Smooth muscle cell (in vitro differentiated cells): ENCODE data around the gene COL4A1. TPM values are rescaled to one million over a fixed set of nuclear protein-coding genes. Genes with fewer than 3 reads are reported as not detected.

ENCODE experiments used
- DNase-seq: peaks from one replicate; lab custom pipeline; 2025; ENCODE audit not compliant: unreplicated experiment; lab: John Stamatoyannopoulos, UW
- H2AFZ ChIP-seq: fragments of 200-600 bp; sonication (generic); 2 replicates; pipeline ENCODE4 v1.6.0; 2016; ENCODE audit warnings: antibody characterized with exemption, low read depth, mild to moderate bottlenecking
- H3F3A ChIP-seq: fragments of 200-600 bp; sonication (generic); 2 replicates; pipeline ENCODE4 v1.6.0; 2017; ENCODE audit warnings: antibody characterized with exemption, low read depth
- H3K27ac ChIP-seq: fragments of 200-600 bp; sonication (generic); 2 replicates; pipeline ENCODE4 v1.5.1; 2016; ENCODE audit warnings: low read depth, mild to moderate bottlenecking
- H3K27me3 ChIP-seq: fragments of 200-600 bp; sonication (generic); 2 replicates; pipeline ENCODE4 v1.6.1; 2016; ENCODE audit warnings: low read depth, mild to moderate bottlenecking
- H3K36me3 ChIP-seq: fragments of 200-600 bp; sonication (generic); 2 replicates; pipeline ENCODE4 v1.5.1; 2016; ENCODE audit warnings: low read depth
- H3K4me1 ChIP-seq: fragments of 200-600 bp; sonication (generic); 2 replicates; pipeline ENCODE4 v1.5.1; 2016; ENCODE audit warnings: low read depth
- H3K4me2 ChIP-seq: fragments of 200-600 bp; sonication (generic); 2 replicates; pipeline ENCODE4 v1.6.0; 2016; ENCODE audit warnings: mild to moderate bottlenecking
- H3K4me3 ChIP-seq: fragments of 200-600 bp; sonication (generic); 2 replicates; pipeline ENCODE4 v1.5.1; 2016; ENCODE audit warnings: mild to moderate bottlenecking
- H3K79me2 ChIP-seq: fragments of 200-600 bp; sonication (generic); 2 replicates; pipeline ENCODE4 v1.6.0; 2016; ENCODE audit warnings: low read depth, mild to moderate bottlenecking
- H3K9ac ChIP-seq: fragments of 200-600 bp; sonication (generic); 2 replicates; pipeline ENCODE4 v1.6.0; 2016; ENCODE audit warnings: low read depth
- H3K9me3 ChIP-seq: fragments of 200-600 bp; sonication (generic); replicated peaks from 2 replicates; pipeline ENCODE4 v1.5.1; 2016; ENCODE audit warnings: low read depth
- H4K20me1 ChIP-seq: fragments of 200-600 bp; sonication (generic); 2 replicates; pipeline ENCODE4 v1.6.0; 2016; ENCODE audit warnings: low read depth
- CTCF ChIP-seq: fragments of 200-600 bp; sonication (generic); IDR thresholded peaks from 2 replicates; pipeline ENCODE4 v1.5.1; 2017; ENCODE audit warnings: borderline replicate concordance, mild to moderate bottlenecking, antibody characterized with exemption; ENCODE audit not compliant: insufficient read depth, poor library complexity, severe bottlenecking
- WGBS: methylation state at CpG from one replicate; pipeline ENCODE4 v1.1.7; 2016; ENCODE audit warnings: low lambda C conversion rate; 5-methylcytosine and 5-hydroxymethylcytosine counted together
- polyA plus RNA-seq: library from polyadenylated mRNA; unstranded; fragments of >200 nt; fragmentation: Nextera tagmentation; extraction: Ambion mirVana; gene quantifications from 2 replicates; pipeline ENCODE4 v1.2.1, GENCODE V29; 2016
- total RNA-seq: library from RNA; depleted of rRNA; stranded (reverse); fragments of >200 nt; gene quantifications from 2 replicates; pipeline ENCODE4 v1.2.3, GENCODE V29; 2014

Gene COL4A1
- total and polyA plus RNA-seq, 2 experiments from 2014 or later = 2,409 to 4,372 TPM

DNA sequence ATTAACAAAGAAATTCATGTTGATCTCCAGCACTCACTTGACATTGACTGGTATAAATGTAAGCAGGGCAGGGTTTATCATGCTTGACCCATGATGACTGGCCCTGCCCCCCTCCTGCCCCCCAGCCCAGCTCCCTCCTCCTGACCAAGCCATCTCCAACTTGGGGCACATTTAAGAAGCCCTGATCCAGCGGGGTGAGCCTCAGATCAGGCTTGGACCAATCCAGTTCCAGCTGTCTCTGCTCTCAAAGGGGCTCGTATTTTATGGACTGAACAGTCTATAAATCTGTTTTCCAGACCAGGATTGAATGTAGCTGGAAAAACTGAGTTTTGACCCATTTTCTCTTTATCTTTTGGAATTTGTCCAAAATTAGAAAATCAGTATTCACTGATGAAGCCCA is 100.0 kb downstream of the COL4A1 start:
- H3K9me3 ChIP-seq = no peaks in the 10 kb centered on the region
- peaks cover 86% of the 10 kb centered on the region for H3F3A ChIP-seq
- no peak overlapping the region for H3K4me3 ChIP-seq
- peak overlapping the region; percentile 68 for H3K27ac ChIP-seq
- peaks cover 58% of the 10 kb centered on the region for H3K36me3 ChIP-seq
- 25% methylated on average over 2 of the region's 2 CpGs for WGBS
- H3K27me3 ChIP-seq = no peaks in the 10 kb centered on the region
- H2AFZ ChIP-seq = no peak overlapping the region
- peaks cover 49% of the 10 kb centered on the region for H3K79me2 ChIP-seq
- peaks cover 44% of the 10 kb centered on the region for H4K20me1 ChIP-seq
- no peak overlapping the region for H3K4me2 ChIP-seq
- TF ChIP-seq CTCF = no peak
- no peak overlapping the region for H3K9ac ChIP-seq
- H3K4me1 ChIP-seq = peaks cover 8% of the 10 kb centered on the region
- DNase-seq = no peak

- H3K4me2 ChIP-seq = no peak overlapping the region
- no peak overlapping the region for H2AFZ ChIP-seq
- H3K27ac ChIP-seq = peak overlapping the region; percentile 68
- peaks cover 46% of the 10 kb centered on the region for H3K79me2 ChIP-seq
- peaks cover 56% of the 10 kb centered on the region for H3K36me3 ChIP-seq
- H4K20me1 ChIP-seq = peaks cover 41% of the 10 kb centered on the region
- DNase-seq = no peak
- peaks cover 90% of the 10 kb centered on the region for H3F3A ChIP-seq
- H3K9ac ChIP-seq = no peak overlapping the region
- H3K27me3 ChIP-seq = no peaks in the 10 kb centered on the region
- TF ChIP-seq CTCF = no peak
- peaks cover 8% of the 10 kb centered on the region for H3K4me1 ChIP-seq
- WGBS = 96% methylated on average over 8 of the region's 8 CpGs
- H3K9me3 ChIP-seq = no peaks in the 10 kb centered on the region
- H3K4me3 ChIP-seq = no peak overlapping the region
Observed at GRCh38 chr13:110206185-110206584, 100.8 kb downstream of the COL4A1 start.

DNA sequence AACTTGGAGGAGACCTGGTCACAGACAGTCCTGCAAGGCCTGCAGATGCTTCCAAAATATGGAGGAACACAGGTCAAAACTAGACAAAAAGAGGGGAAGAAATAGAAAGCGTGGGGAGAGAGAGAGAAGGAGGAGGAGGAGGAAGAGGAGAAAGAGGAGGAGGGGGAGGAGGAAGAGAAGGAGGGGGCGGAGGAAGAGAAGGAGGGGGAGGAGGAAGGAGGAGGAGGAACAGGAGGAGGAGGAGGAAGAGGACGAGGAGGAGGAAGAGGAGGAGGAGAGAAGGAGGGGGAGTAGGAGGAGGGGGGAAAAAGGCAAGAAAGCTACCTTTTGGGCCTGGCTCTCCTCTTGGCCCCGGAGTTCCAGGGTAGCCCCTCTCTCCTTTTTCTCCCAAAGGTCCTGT is 105.8 kb downstream of the COL4A1 start:
- TF ChIP-seq CTCF = no peak
- 64% methylated on average over 2 of the region's 4 CpGs for WGBS
- no peak overlapping the region for H2AFZ ChIP-seq
- H3K27ac ChIP-seq = peak overlapping the region; percentile 90
- no peak overlapping the region for H3K4me3 ChIP-seq
- H4K20me1 ChIP-seq = peaks cover 27% of the 10 kb centered on the region
- H3K27me3 ChIP-seq = no peaks in the 10 kb centered on the region
- H3K9ac ChIP-seq = no peak overlapping the region
- H3K9me3 ChIP-seq = no peaks in the 10 kb centered on the region
- peaks cover 26% of the 10 kb centered on the region for H3K36me3 ChIP-seq
- peaks cover 10% of the 10 kb centered on the region for H3K4me1 ChIP-seq
- H3K79me2 ChIP-seq = peaks cover 21% of the 10 kb centered on the region
- H3K4me2 ChIP-seq = no peak overlapping the region
- no peak for DNase-seq
- H3F3A ChIP-seq = peaks cover 82% of the 10 kb centered on the region

DNA sequence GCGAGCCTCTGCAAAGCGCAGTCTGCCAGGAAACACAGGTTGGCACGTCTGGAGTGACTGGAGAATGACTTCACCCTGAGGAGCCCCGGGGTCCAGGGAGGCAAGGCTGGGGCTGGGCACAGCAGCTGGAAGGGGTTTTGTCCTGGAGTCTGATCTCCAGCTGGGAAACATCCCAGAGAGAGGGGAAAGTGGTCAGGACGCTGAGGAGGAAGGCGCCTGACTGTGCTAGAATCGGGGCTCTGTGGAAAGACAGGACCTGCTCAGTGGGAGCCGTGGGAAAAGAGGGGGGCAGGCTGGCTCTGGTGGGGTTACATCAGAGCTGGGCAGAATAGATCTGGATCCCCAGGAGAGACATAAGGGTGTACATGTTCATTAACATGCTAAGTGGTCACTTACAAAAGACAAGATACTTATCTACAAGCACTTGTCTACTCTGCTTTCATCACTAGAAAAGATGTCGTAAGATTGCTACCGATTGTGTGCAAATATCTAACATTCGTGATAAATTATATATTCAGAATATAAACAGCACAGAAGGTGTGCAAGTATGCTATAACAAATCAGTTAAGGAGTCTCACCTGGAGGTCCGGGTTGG is 106.6 kb downstream of the COL4A1 start:
- Histone ChIP-seq H3K27ac (peak overlapping the region; percentile 90), H3K9me3 (no peaks in the 10 kb centered on the region), H3F3A (peaks cover 82% of the 10 kb centered on the region), H3K79me2 (peaks cover 18% of the 10 kb centered on the region), H3K27me3 (no peaks in the 10 kb centered on the region), H3K36me3 (peaks cover 22% of the 10 kb centered on the region), H3K9ac (no peak overlapping the region), H3K4me3 (no peak overlapping the region), H2AFZ (no peak overlapping the region), H4K20me1 (peaks cover 25% of the 10 kb centered on the region), H3K4me1 (peaks cover 7% of the 10 kb centered on the region), H3K4me2 (peak overlapping the region; percentile 45)
- TF ChIP-seq CTCF = no peak
- 68% methylated on average over 12 of the region's 12 CpGs for WGBS
- no peak for DNase-seq
